Fibroblast of pulmonary artery (primary cell): Measurements from ENCODE around the gene ARHGAP29.

Source experiments
- DNase-seq: peaks from one replicate; pipeline ENCODE4 v3.0.0-alpha.2; 2010; ENCODE audit warnings: low read depth
- H3K4me3 ChIP-seq: replicated peaks from 2 replicates; pipeline ENCODE4 v1.5.1; 2011; ENCODE audit warnings: low read depth, mild to moderate bottlenecking, control low read depth, low read length, moderate library complexity
- CTCF ChIP-seq: IDR thresholded peaks from 2 replicates; pipeline ENCODE4 v1.5.1; 2011; ENCODE audit warnings: mild to moderate bottlenecking, control low read depth, low read length, inconsistent platforms; ENCODE audit errors: missing control alignments

The ARHGAP29 gene

GRCh38 chr1:94237291-94238226 is at the start of gene ARHGAP29:
TSS of gene ARHGAP29 (minus strand) at chr1:94237584. CDS start at chr1:94231611, 5,973 bp downstream.
- peak; percentile 75 for DNase-seq
- H3K4me3 ChIP-seq: peak within 1 kb of the TSS; percentile 93
- TF ChIP-seq CTCF: no peak

- no peak for TF ChIP-seq CTCF
- H3K4me3 ChIP-seq: no peak overlapping the region
- DNase-seq: no peak
Measured at GRCh38 chr1:94286864-94287437, 49.6 kb upstream of the ARHGAP29 start.

- no peak for TF ChIP-seq CTCF
- no peak overlapping the region for H3K4me3 ChIP-seq
- DNase-seq: no peak
Measured at GRCh38 chr1:94285031-94285654, 47.8 kb upstream of the ARHGAP29 start.

GRCh38 chr1:94284476-94284875 is 47.1 kb upstream of the ARHGAP29 start:
- TF ChIP-seq CTCF: no peak
- DNase-seq: no peak
- H3K4me3 ChIP-seq: no peak overlapping the region

- DNase-seq: no peak
- no peak for TF ChIP-seq CTCF
- H3K4me3 ChIP-seq: no peak overlapping the region
Measured at GRCh38 chr1:94283462-94283861, 46.1 kb upstream of the ARHGAP29 start.

- no peak overlapping the region for H3K4me3 ChIP-seq
- DNase-seq: no peak
- TF ChIP-seq CTCF: no peak
Measured at GRCh38 chr1:94282143-94282711, 44.8 kb upstream of the ARHGAP29 start.
